Bone marrow (tissue), 2 donors: ENCODE data around the gene FRMPD1.

Experiments used
- DNase-seq, 2 donors: peaks; one replicate each; lab custom pipeline; 2025; lab: John Stamatoyannopoulos, UW

FRMPD1 gene

GRCh38 chr9:37636511-37637448 is 14.0 kb upstream of the FRMPD1 start:
- DNase-seq, result no peak

- DNase-seq, result no peak
Measured at GRCh38 chr9:37639109-37639762, 11.5 kb upstream of the FRMPD1 start.

- no peak for DNase-seq
Measured at GRCh38 chr9:37639841-37640240, 10.9 kb upstream of the FRMPD1 start.

GRCh38 chr9:37640246-37640645 is 10.5 kb upstream of the FRMPD1 start:
- DNase-seq, result no peak

DNA sequence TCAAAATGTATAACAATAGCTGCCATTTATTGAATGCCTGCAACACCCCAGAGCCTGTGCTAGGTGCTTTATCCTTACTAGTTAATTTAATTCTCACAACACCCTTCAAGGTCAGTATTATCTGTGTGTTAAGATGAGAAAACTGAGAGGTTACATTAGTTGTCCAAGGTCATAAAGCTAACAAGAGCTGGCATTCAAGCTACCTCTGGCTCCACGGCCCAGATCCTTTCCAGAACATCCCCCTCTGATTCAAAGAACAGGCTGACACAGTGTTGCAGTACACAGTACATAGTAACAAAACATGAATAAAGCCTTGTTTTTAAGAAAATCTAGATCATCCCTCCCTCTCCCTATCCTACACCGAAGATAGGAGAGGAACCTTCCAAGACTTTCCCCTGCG is 9.4 kb upstream of the FRMPD1 start:
- no peak for DNase-seq

DNA sequence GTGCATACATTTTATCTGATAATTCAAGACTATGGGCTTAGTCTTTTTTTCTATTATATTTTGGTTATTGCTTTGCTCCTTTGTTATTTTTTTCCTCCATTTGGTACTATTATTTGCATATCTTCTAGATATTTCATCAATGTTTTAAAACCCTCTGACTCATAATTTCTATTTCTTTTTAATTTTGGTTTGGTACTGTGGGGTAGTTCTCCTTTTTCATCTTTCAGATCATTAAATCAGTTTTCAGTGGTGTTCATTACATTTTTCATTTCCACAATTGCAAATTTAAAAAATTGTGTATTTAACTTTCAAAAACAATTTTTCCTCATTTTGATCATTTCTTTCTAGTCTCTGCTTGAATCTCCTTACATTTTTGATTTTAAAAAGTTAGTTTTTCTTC is 7.5 kb upstream of the FRMPD1 start:
- DNase-seq, result no peak

- no peak for DNase-seq
Measured at GRCh38 chr9:37645903-37646506, 4.7 kb upstream of the FRMPD1 start.

DNA sequence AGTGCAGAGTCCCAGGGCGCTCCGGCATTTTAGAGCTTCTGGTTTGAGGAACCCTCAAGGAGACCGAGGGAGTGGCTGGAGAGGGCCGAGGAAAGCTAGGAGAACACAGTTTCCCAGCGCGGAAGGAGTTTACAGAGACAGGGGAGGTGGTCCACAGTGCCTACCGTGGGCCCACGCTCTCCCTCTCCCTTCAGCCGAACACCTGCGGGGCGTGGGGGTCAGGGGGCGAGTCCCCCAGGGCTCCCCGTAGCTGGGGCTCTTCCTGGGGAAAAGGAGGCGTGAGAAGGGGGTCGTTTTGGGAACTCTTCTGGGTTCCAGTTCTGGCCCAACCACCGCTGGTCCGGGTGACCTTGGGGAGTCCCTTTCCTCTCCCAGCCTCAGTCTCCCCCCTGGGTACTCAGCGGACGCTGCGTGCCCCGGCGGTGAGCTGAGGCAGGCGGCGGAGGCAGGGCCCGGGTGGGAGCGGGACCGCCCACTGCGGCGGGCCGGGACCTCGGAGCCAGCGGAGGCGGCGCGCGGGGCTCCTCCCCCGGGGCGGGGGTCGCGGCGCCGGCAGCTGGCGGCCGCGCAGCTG is 368 bp upstream of the FRMPD1 start:
- DNase-seq, result no peak

GRCh38 chr9:37652261-37652660 is 1.5 kb downstream of the FRMPD1 start:
- DNase-seq, result no peak

GRCh38 chr9:37653385-37653784 is 2.6 kb downstream of the FRMPD1 start:
- no peak for DNase-seq

DNA sequence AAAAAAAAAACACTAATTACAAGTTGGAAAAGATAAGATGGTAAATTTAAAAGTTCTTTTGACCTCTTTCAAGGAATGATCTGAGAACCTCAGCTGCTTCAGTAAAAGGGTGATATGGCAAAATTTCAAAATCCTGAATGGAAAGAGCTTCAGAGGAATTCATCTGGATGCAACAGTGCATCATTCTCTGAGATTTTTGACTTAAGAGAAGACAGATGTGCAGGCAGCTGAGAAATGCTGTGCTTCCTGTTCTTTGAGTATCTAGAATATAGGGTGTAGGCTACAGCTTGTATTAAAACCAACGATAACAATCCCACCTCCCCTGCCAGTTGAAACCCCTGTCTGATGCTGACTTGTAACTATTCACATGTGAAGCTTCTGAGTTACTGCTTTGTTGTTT is 6.2 kb downstream of the FRMPD1 start:
- DNase-seq, result no peak

- no peak for DNase-seq
Measured at GRCh38 chr9:37660691-37661090, 9.9 kb downstream of the FRMPD1 start.

- no peak for DNase-seq
Measured at GRCh38 chr9:37663926-37664325, 13.2 kb downstream of the FRMPD1 start.

GRCh38 chr9:37667706-37668105 is 17.0 kb downstream of the FRMPD1 start:
- DNase-seq, result no peak

DNA sequence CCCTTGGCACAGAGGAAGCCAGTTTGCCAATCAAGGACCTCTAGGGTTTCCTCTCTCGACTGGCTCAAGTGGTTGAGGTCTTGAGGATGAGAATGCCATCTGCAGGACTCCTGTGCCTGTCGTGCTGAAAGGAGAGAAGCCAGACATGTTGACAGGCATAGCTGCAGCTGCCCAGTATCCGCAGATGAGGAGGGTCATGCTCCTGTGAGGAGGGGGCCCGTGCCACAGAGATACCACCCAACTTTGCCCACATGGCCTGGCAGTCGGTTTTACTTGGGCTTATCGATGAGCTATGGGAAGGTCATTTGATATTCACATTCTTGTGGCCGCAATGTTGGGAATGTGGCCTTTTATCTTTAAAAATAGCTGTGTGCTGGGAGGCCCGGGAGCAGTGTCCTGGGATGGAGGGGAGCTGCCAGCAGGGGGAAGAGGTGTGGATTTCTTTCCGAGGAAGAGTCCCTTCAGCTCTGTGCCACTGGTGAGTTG is 17.4 kb downstream of the FRMPD1 start:
- no peak for DNase-seq

- no peak for DNase-seq
Measured at GRCh38 chr9:37669232-37669631, 18.5 kb downstream of the FRMPD1 start.

- DNase-seq, result no peak
Measured at GRCh38 chr9:37675661-37676060, 24.9 kb downstream of the FRMPD1 start.

DNA sequence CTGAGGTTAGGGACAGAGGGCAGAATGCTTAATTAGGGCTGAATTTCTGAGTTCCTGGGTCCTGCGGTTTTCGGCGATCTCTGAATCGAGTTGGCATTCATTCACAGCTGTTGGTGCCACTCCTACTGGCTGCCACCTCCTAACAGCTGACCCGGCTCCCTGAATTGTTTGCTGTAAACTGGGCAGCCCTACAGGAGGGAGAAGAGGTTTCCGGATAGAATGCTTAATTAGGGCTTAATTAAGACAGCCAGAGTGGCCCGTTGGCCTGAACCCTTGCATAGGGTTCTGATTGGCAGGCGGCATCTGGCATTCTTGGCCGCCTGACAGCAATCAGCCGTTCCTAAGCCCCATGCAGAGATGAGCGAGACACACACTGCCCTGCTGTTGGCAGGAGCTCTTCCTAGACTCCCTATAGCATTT is 25.7 kb downstream of the FRMPD1 start:
- DNase-seq, result no peak

GRCh38 chr9:37677435-37677834 is 26.7 kb downstream of the FRMPD1 start:
- no peak for DNase-seq

- DNase-seq, result no peak
Measured at GRCh38 chr9:37678789-37679273, 28.1 kb downstream of the FRMPD1 start.

- DNase-seq, result no peak
Measured at GRCh38 chr9:37679649-37680402, 29.1 kb downstream of the FRMPD1 start.

GRCh38 chr9:37682951-37683350 is 32.2 kb downstream of the FRMPD1 start:
- DNase-seq, result no peak
